ENCODE data around the gene ZMYND10. TPM values are rescaled to one million over a fixed set of nuclear protein-coding genes. Genes with fewer than 3 reads are reported as not detected.

ZMYND10 gene
- total RNA-seq, 1 experiment from 2014 or later, result 0.74 TPM

GRCh38 chr3:50337175-50337861 is 8.2 kb downstream of the ZMYND10 start:
- ATAC-seq, result peak; percentile 91
- peak overlapping the region; percentile 95 for H3K4me3 Mint-ChIP-seq
- CTCF ChIA-PET, result interaction anchor here (0.6 to 2.7 kb wide), 34 partner anchors 9 to 279 kb away, joined by 3 to 71 read pairs (median 6); partner anchors contain the start of genes C3orf18, CISH, CYB561D2 and GNAI2
- peak overlapping the region; percentile 98 for H3K27ac Mint-ChIP-seq
- no peaks in the 10 kb centered on the region for H3K9me3 Mint-ChIP-seq
- H3K36me3 Mint-ChIP-seq, result peaks cover under 1% of the 10 kb centered on the region
- peaks cover 43% of the 10 kb centered on the region for H3K27me3 Mint-ChIP-seq (ENCODE audit: low read depth)
- POLR2A ChIA-PET, result interaction anchor here (0.6 to 2.4 kb wide), 16 partner anchors 8 to 274 kb away, joined by 3 to 21 read pairs (median 3); partner anchors contain the start of genes CISH, CYB561D2, HEMK1 and HYAL2
- peaks cover 33% of the 10 kb centered on the region for H3K4me1 Mint-ChIP-seq
- DNase-seq (ENCODE audit: low spot score), result peak; percentile 99
- TF ChIP-seq GABPB1 (CRISPR knock-in tag; IDR thresholded peaks at IDR 0.05) (peak; percentile 50; the same call in 1 of the 2 replicates), ZNF423 (CRISPR knock-in tag; IDR thresholded peaks at IDR 0.05) (no peak), RELA (CRISPR knock-in tag; IDR thresholded peaks at IDR 0.05; ENCODE audit: borderline replicate concordance) (no peak), TEAD4 (CRISPR knock-in tag; IDR thresholded peaks at IDR 0.05) (no peak), ZNF396 (CRISPR knock-in tag; IDR thresholded peaks at IDR 0.05; ENCODE audit: borderline replicate concordance) (no peak), EMX1 (CRISPR knock-in tag; IDR thresholded peaks at IDR 0.05) (no peak), RORB (CRISPR knock-in tag; IDR thresholded peaks at IDR 0.05) (no peak), ATF1 (CRISPR knock-in tag; IDR thresholded peaks at IDR 0.05) (no peak), ZNF671 (CRISPR knock-in tag; IDR thresholded peaks at IDR 0.05) (no peak), AFF4 (CRISPR knock-in tag; IDR thresholded peaks at IDR 0.05; ENCODE audit: borderline replicate concordance) (0 out of 2 replicates have a peak, but pooled peaks have one; percentile 64), SP1 (CRISPR knock-in tag; conservative IDR thresholded peaks at IDR 0.05) (peak; percentile 79; the same call in 1 of the 2 replicates), PREB (CRISPR knock-in tag; IDR thresholded peaks at IDR 0.05; ENCODE audit: borderline replicate concordance) (0 out of 2 replicates have a peak, but pooled peaks have one; percentile 46), ATF6 (CRISPR knock-in tag; IDR thresholded peaks at IDR 0.05) (no peak), TEAD1 (CRISPR knock-in tag; IDR thresholded peaks at IDR 0.05) (peak; percentile 87; the same call in 1 of the 2 replicates), MXD4 (CRISPR knock-in tag; IDR thresholded peaks at IDR 0.05; ENCODE audit: borderline replicate concordance) (no peak), GTF2I (CRISPR knock-in tag; conservative IDR thresholded peaks at IDR 0.05) (no peak), MLX (CRISPR knock-in tag; IDR thresholded peaks at IDR 0.05) (no peak), IRF1 (CRISPR knock-in tag; IDR thresholded peaks at IDR 0.05) (peak; percentile 58; the same call in 1 of the 2 replicates), ETV6 (CRISPR knock-in tag; IDR thresholded peaks at IDR 0.05) (peak; percentile 65; the same call in 1 of the 2 replicates), ZNF416 (CRISPR knock-in tag; IDR thresholded peaks at IDR 0.05) (no peak; the same call in 1 of the 2 replicates), AR (CRISPR knock-in tag; IDR thresholded peaks at IDR 0.05) (no peak)
- TF ChIP-seq, protein P1, sequence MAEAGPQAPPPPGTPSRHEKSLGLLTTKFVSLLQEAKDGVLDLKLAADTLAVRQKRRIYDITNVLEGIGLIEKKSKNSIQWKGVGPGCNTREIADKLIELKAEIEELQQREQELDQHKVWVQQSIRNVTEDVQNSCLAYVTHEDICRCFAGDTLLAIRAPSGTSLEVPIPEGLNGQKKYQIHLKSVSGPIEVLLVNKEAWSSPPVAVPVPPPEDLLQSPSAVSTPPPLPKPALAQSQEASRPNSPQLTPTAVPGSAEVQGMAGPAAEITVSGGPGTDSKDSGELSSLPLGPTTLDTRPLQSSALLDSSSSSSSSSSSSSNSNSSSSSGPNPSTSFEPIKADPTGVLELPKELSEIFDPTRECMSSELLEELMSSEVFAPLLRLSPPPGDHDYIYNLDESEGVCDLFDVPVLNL (CRISPR knock-in tag; IDR thresholded peaks at IDR 0.05; ENCODE audit: borderline replicate concordance, low read depth), result no peak; the same call in 1 of the 2 replicates
- TF ChIP-seq, protein P2, sequence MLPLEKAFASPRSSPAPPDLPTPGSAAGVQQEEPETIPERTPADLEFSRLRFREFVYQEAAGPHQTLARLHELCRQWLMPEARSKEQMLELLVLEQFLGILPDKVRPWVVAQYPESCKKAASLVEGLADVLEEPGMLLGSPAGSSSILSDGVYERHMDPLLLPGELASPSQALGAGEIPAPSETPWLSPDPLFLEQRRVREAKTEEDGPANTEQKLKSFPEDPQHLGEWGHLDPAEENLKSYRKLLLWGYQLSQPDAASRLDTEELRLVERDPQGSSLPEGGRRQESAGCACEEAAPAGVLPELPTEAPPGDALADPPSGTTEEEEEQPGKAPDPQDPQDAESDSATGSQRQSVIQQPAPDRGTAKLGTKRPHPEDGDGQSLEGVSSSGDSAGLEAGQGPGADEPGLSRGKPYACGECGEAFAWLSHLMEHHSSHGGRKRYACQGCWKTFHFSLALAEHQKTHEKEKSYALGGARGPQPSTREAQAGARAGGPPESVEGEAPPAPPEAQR (CRISPR knock-in tag; IDR thresholded peaks at IDR 0.05), result no peak

All from WTC11 (cell line).